Neuronal stem cell (in vitro differentiated cells): ENCODE measurements around the gene GON4L.
"Not testable (repeated sequence)": the region's sequence is repeated elsewhere in the genome, so short reads cannot be mapped to it uniquely, and the experiment has no call there.

ENCODE experiments used
- DNase-seq: peaks from one replicate; pipeline ENCODE4 v3.0.0-alpha.2; 2013; ENCODE audit warnings: low spot score
- H2AFZ ChIP-seq: one replicate; pipeline ENCODE4 v1.6.1; 2013; ENCODE audit warnings: mild to moderate bottlenecking, low read length, inconsistent platforms
- H2AK5ac ChIP-seq: 2 replicates; pipeline ENCODE4 v1.6.1; 2013; ENCODE audit warnings: low read depth, mild to moderate bottlenecking, inconsistent platforms, low read length, moderate library complexity, mixed read lengths
- H2BK120ac ChIP-seq: 2 replicates; pipeline ENCODE4 v1.6.1; 2013; ENCODE audit warnings: low read depth, mild to moderate bottlenecking, inconsistent platforms, low read length, moderate library complexity, mixed read lengths
- H2BK12ac ChIP-seq: one replicate; pipeline ENCODE4 v1.6.1; 2013; ENCODE audit warnings: low read length, inconsistent platforms
- H2BK15ac ChIP-seq: 2 replicates; pipeline ENCODE4 v1.6.1; 2013; ENCODE audit warnings: mild to moderate bottlenecking, low read length, inconsistent platforms, mixed read lengths
- H2BK5ac ChIP-seq: one replicate; pipeline ENCODE4 v1.6.1; 2013; ENCODE audit warnings: inconsistent platforms, mild to moderate bottlenecking, low read length, moderate library complexity
- H3K14ac ChIP-seq: one replicate; pipeline ENCODE4 v1.6.1; 2013; ENCODE audit warnings: low read length, inconsistent platforms
- H3K18ac ChIP-seq: 2 replicates; pipeline ENCODE4 v1.6.1; 2013; ENCODE audit warnings: low read length, inconsistent platforms
- H3K23ac ChIP-seq: 2 replicates; pipeline ENCODE4 v1.6.1; 2013; ENCODE audit warnings: low read depth, mild to moderate bottlenecking, mixed read lengths, low read length, inconsistent platforms; ENCODE audit not compliant: poor library complexity
- H3K27ac ChIP-seq: replicated peaks from 3 replicates; pipeline ENCODE4 v1.5.1; 2013; ENCODE audit warnings: low read length, inconsistent platforms
- H3K27me3 ChIP-seq, 3 experiments: 2 replicates each; pipeline ENCODE4 v1.6.1; 2013; ENCODE audit warnings: low read length in 3 of 3, mild to moderate bottlenecking in 2 of 3, inconsistent platforms in 1 of 3, low read depth in 1 of 3, mixed read lengths in 1 of 3, moderate library complexity in 1 of 3; ENCODE audit not compliant: control insufficient read depth in 3 of 3, insufficient read depth in 3 of 3
- H3K36me3 ChIP-seq, 2 donors: replicated peaks in 1 of 2; 2 replicates each; pipeline ENCODE4 v1.6.1; 2013; ENCODE audit warnings: low read length in 2 of 2; ENCODE audit not compliant: control insufficient read depth in 2 of 2, insufficient read depth in 2 of 2
- H3K4ac ChIP-seq: 2 replicates; pipeline ENCODE4 v1.6.1; 2013; ENCODE audit warnings: inconsistent platforms, mild to moderate bottlenecking, low read length, moderate library complexity
- H3K4me1 ChIP-seq, 2 donors: 1 replicate in 1 of 2; 2 replicates in 1 of 2; pipeline ENCODE4 v1.6.1; 2013; ENCODE audit warnings: low read length in 2 of 2, low read depth in 1 of 2; ENCODE audit not compliant: control insufficient read depth in 2 of 2, insufficient read depth in 1 of 2
- H3K4me2 ChIP-seq: one replicate; pipeline ENCODE4 v1.6.1; 2013; ENCODE audit warnings: mild to moderate bottlenecking, low read length, inconsistent platforms; ENCODE audit not compliant: insufficient read depth, poor library complexity, severe bottlenecking
- H3K4me3 ChIP-seq, 2 donors: 2 replicates each; pipeline ENCODE4 v1.5.1; 2013; ENCODE audit warnings: low read length in 2 of 2, mild to moderate bottlenecking in 2 of 2, inconsistent platforms in 1 of 2, moderate library complexity in 1 of 2
- H3K79me1 ChIP-seq: one replicate; pipeline ENCODE4 v1.6.1; 2013; ENCODE audit warnings: low read depth, mild to moderate bottlenecking, inconsistent platforms, low read length, moderate library complexity
- H3K9ac ChIP-seq: one replicate; pipeline ENCODE4 v1.6.1; 2013; ENCODE audit warnings: mild to moderate bottlenecking, low read depth, low read length, inconsistent platforms; ENCODE audit not compliant: poor library complexity
- H3K9me3 ChIP-seq, 2 donors: replicated peaks in 1 of 2; 2 replicates each; pipeline versions ENCODE3 to v1.6.1; 2013; ENCODE audit warnings: low read length in 2 of 2, mild to moderate bottlenecking in 2 of 2, inconsistent platforms in 1 of 2, low read depth in 1 of 2, mixed read lengths in 1 of 2, moderate library complexity in 1 of 2; ENCODE audit not compliant: control insufficient read depth in 2 of 2, insufficient read depth in 1 of 2
- H4K8ac ChIP-seq: one replicate; pipeline ENCODE4 v1.6.1; 2013; ENCODE audit warnings: low read depth, mild to moderate bottlenecking, inconsistent platforms, low read length, moderate library complexity
- H4K91ac ChIP-seq: one replicate; pipeline ENCODE4 v1.6.1; 2013; ENCODE audit warnings: low read length, low read depth, mild to moderate bottlenecking, inconsistent platforms; ENCODE audit not compliant: poor library complexity
- WGBS, 2 donors: extraction: QIAGEN DNeasy Blood & Tissue Kit; methylation state at CpG; one replicate each; pipeline ENCODE4 v1.1.7; 2013; ENCODE audit warnings: missing lambda C conversion rate in 2 of 2, mixed read lengths in 1 of 2; ENCODE audit not compliant: insufficient read length in 2 of 2, insufficient replicate concordance in 1 of 2; ENCODE audit errors: extremely low coverage in 2 of 2; 5-methylcytosine and 5-hydroxymethylcytosine counted together

GON4L gene

DNA sequence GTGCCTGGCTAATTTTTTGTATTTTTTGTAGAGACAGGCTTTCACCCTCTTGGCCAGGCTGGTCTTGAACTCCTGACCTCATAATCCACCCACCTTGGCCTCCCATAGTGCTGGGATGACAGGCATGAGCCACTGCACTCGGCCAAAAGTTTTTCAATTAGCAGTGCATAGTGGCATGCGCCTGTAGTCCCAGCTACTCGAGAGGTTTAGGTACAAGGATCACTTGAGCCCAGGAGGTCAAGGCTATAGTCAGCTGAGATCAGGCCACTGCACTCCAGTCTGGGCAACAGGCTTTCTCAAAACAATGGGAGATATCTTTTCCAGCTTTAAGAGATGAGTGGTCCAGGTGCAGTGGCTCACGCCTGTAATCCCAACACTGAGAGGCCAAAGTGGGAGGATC, 137.3 kb downstream of the GON4L start:
- Histone ChIP-seq H3K23ac (no peak overlapping the region), H4K8ac (no peak overlapping the region), H3K14ac (no peak overlapping the region), H2BK120ac (no peak overlapping the region), H3K4me2 (no peak overlapping the region), H3K27ac (no peak overlapping the region), H2BK15ac (no peak overlapping the region), H2BK5ac (no peak overlapping the region), H3K4ac (no peak overlapping the region), H3K4me3 (no peak overlapping the region), H3K36me3 (peaks cover 0 to 67% of the 10 kb centered on the region in 2 donors), H3K4me1 (peaks cover 0 to 5% of the 10 kb centered on the region in 2 donors), H3K9ac (no peak overlapping the region), H3K9me3 (no peaks in the 10 kb centered on the region), H2AK5ac (no peak overlapping the region), H2AFZ (no peak overlapping the region), H3K18ac (no peak overlapping the region), H3K27me3 (no peaks in the 10 kb centered on the region), H2BK12ac (no peak overlapping the region), H4K91ac (no peak overlapping the region), H3K79me1 (peaks cover under 1% of the 10 kb centered on the region)
- DNase-seq, result no peak
- WGBS, 2 donors, result no CpG with 5 or more reads among the region's 4 CpGs

DNA sequence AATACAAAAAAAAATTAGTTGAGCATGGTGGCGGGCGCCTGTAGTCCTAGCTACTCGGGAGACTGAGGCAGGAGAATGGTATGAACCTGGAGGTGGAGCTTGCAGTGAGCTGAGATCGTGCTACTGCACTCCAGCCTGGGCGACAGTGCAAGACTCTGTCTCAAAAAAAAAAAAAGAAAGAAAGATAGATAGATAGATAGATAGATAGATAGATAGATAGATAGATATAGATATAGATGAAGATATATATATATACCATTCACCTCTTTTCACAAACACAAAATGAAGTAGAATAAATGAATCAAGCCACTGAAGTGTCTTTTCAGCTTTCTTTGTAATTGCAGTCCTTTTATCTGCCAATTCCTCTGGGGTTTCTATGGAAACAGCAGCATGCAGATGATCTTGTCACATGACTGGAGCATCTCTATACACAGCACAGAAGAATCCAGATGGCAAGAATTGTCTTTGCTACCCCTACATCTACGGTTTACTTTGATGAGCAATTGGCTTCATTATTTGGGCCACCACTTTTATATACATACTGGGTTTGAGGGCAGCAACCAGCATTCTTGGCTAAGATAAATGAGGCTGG, 138.4 kb downstream of the GON4L start:
- not testable (repeated sequence) for H2AK5ac ChIP-seq, H3K4ac ChIP-seq, H4K8ac ChIP-seq, H3K9ac ChIP-seq, H3K9me3 ChIP-seq, H3K27me3 ChIP-seq, H3K18ac ChIP-seq, H3K23ac ChIP-seq, H3K27ac ChIP-seq, H3K4me1 ChIP-seq, H2AFZ ChIP-seq, H3K4me3 ChIP-seq, H3K4me2 ChIP-seq, H2BK5ac ChIP-seq, H2BK15ac ChIP-seq, H3K14ac ChIP-seq, DNase-seq, H3K79me1 ChIP-seq, H2BK120ac ChIP-seq, H4K91ac ChIP-seq, H2BK12ac ChIP-seq
- peaks cover 0 to 74% of the 10 kb centered on the region in 2 donors for H3K36me3 ChIP-seq
- WGBS, 2 donors, result no CpG with 5 or more reads among the region's 6 CpGs

DNA sequence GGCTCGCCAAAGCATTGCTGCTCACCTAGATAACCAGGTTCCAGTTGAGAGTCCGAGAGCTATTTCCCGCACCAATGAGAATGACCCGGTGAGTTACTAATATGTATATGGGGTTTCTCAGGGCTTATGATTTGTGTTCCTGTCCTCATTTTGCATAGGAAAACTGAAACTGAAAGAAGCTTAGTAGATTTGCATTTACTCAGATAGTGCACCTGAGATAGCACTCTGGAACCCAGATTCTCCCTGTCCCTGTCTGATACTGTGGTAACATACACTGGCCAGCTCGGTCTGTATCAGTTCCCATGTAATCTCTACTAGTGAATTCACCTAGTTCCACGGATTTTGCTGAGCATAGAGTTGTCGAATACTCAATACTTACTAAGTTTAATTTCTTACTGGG, 140.0 kb downstream of the GON4L start:
- H4K8ac ChIP-seq, result no peak overlapping the region
- no peaks in the 10 kb centered on the region for H3K27me3 ChIP-seq
- H3K27ac ChIP-seq, result no peak overlapping the region
- H2BK120ac ChIP-seq, result no peak overlapping the region
- no CpG with 5 or more reads among the region's 7 CpGs for WGBS, 2 donors
- no peak overlapping the region for H2AFZ ChIP-seq
- no peak overlapping the region for H3K4ac ChIP-seq
- no peak for DNase-seq
- H3K14ac ChIP-seq, result no peak overlapping the region
- H3K79me1 ChIP-seq, result peaks cover 2% of the 10 kb centered on the region
- H3K9me3 ChIP-seq, result no peaks in the 10 kb centered on the region
- no peak overlapping the region for H3K9ac ChIP-seq
- H2BK12ac ChIP-seq, result no peak overlapping the region
- H2BK5ac ChIP-seq, result no peak overlapping the region
- H3K4me3 ChIP-seq, result no peak overlapping the region
- H2BK15ac ChIP-seq, result no peak overlapping the region
- no peak overlapping the region for H3K23ac ChIP-seq
- H3K18ac ChIP-seq, result no peak overlapping the region
- no peak overlapping the region for H2AK5ac ChIP-seq
- H3K4me2 ChIP-seq, result no peak overlapping the region
- peaks cover 0 to 5% of the 10 kb centered on the region in 2 donors for H3K4me1 ChIP-seq
- H4K91ac ChIP-seq, result no peak overlapping the region
- peaks cover 0 to 73% of the 10 kb centered on the region in 2 donors for H3K36me3 ChIP-seq

DNA sequence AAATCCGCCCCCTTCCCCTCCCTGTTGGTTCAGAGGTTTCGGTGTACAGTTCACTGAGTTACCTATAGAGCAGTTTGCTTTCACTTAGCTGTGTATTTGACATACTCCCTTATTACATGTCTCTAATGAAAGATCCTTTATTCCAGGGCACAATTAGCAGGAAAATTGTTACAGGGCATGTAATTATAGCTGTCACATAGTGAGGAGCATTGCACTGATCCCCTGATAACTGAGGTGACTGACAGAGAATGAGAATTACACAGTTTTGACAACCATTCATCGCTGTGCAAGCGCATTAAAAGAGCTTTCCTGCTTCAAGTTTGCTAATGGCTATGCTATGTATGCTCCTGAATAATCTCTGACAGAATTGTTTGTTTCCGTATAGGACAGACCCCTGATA, 141.2 kb downstream of the GON4L start:
- no peak overlapping the region for H3K14ac ChIP-seq
- no peak overlapping the region for H2AFZ ChIP-seq
- H2AK5ac ChIP-seq, result no peak overlapping the region
- H3K27ac ChIP-seq, result no peak overlapping the region
- no peak overlapping the region for H3K9ac ChIP-seq
- peaks cover 0 to 70% of the 10 kb centered on the region in 2 donors for H3K36me3 ChIP-seq
- no peak overlapping the region for H4K91ac ChIP-seq
- DNase-seq, result no peak
- no peak overlapping the region for H2BK120ac ChIP-seq
- H3K4me1 ChIP-seq, result peaks cover 0 to 5% of the 10 kb centered on the region in 2 donors
- no peak overlapping the region for H2BK12ac ChIP-seq
- H3K4me2 ChIP-seq, result no peak overlapping the region
- WGBS, 2 donors, result no CpG with 5 or more reads among the region's 5 CpGs
- no peaks in the 10 kb centered on the region for H3K27me3 ChIP-seq
- no peaks in the 10 kb centered on the region for H3K9me3 ChIP-seq
- no peak overlapping the region for H3K4ac ChIP-seq
- H3K4me3 ChIP-seq, result no peak overlapping the region
- H2BK5ac ChIP-seq, result no peak overlapping the region
- H3K18ac ChIP-seq, result no peak overlapping the region
- peaks cover 2% of the 10 kb centered on the region for H3K79me1 ChIP-seq
- no peak overlapping the region for H2BK15ac ChIP-seq
- no peak overlapping the region for H3K23ac ChIP-seq
- no peak overlapping the region for H4K8ac ChIP-seq
